Keratinocyte (primary cell): ENCODE results near the gene RETREG1.

Experiments
- CTCF ChIP-seq, 3 experiments: IDR thresholded peaks in 1 of 3; conservative IDR thresholded peaks in 1 of 3; optimal IDR thresholded peaks in 1 of 3; 2 replicates in 2 of 3; 3 replicates in 1 of 3; pipeline versions ENCODE3 to v1.5.1; 2011; ENCODE audit warnings: low read length in 3 of 3, mild to moderate bottlenecking in 3 of 3, moderate library complexity in 2 of 3, control low read depth in 1 of 3, inconsistent platforms in 1 of 3; ENCODE audit not compliant: insufficient read depth in 2 of 3; ENCODE audit errors: extremely low read depth in 1 of 3
- EZH2 ChIP-seq: IDR thresholded peaks from one replicate; pipeline ENCODE4 v1.6.1; 2012; ENCODE audit warnings: inconsistent platforms, mild to moderate bottlenecking, low read length, moderate library complexity

GRCh38 chr5:16588434-16589214 is 28.2 kb downstream of the RETREG1 start:
- TF ChIP-seq CTCF (optimal IDR thresholded peaks at IDR 0.05 in 1 of 3, IDR thresholded peaks at IDR 0.05 in 1 of 3, conservative IDR thresholded peaks at IDR 0.05 in 1 of 3; ENCODE audit: extremely low read depth in 1 of 3, insufficient read depth in 2 of 3, low read length in 3 of 3) = no peak
- TF ChIP-seq EZH2 = no peak
